ENCODE data around the gene TMEM164. TPM values are rescaled to one million over a fixed set of nuclear protein-coding genes. Genes with fewer than 3 reads are reported as not detected.
A peak's percentile ranks its signal among the peaks of the same experiment; 100 is the strongest.

Gene TMEM164
- total RNA-seq, 1 donor from 2014 or later: 48.3 TPM

- Histone ChIP-seq H3K9me3 (replicated peaks) (no peaks in the 10 kb centered on the region), H3K4me3 (no peak overlapping the region), H3K27ac (replicated peaks) (peak overlapping the region; percentile 79), H3K36me3 (no peaks in the 10 kb centered on the region), H3K27me3 (ENCODE audit: low read depth) (no peaks in the 10 kb centered on the region), H3K4me1 (peaks cover 40% of the 10 kb centered on the region)
- intact Hi-C loops (cut with micrococcal nuclease): no loop called here
- TF ChIP-seq CTCF (IDR thresholded peaks at IDR 0.05; ENCODE audit: borderline replicate concordance): no peak
- no peak for DNase-seq
Observed at GRCh38 chrX:110043506-110043905, 40.6 kb downstream of the TMEM164 start.

GRCh38 chrX:110044346-110045249 lies 41.7 kb downstream of the TMEM164 start:
- Histone ChIP-seq H3K4me3 (no peak overlapping the region), H3K36me3 (no peaks in the 10 kb centered on the region), H3K4me1 (peaks cover 36% of the 10 kb centered on the region), H3K27me3 (ENCODE audit: low read depth) (no peaks in the 10 kb centered on the region), H3K27ac (replicated peaks) (peak overlapping the region; percentile 79), H3K9me3 (replicated peaks) (no peaks in the 10 kb centered on the region)
- intact Hi-C loops (cut with micrococcal nuclease): no loop called here
- no peak for DNase-seq
- TF ChIP-seq CTCF (IDR thresholded peaks at IDR 0.05; ENCODE audit: borderline replicate concordance): no peak

- peaks cover 36% of the 10 kb centered on the region for H3K4me1 ChIP-seq
- H3K36me3 ChIP-seq: no peaks in the 10 kb centered on the region
- H3K9me3 ChIP-seq (replicated peaks): no peaks in the 10 kb centered on the region
- no peak overlapping the region for H3K4me3 ChIP-seq
- H3K27ac ChIP-seq (replicated peaks): peak overlapping the region; percentile 79
- no peaks in the 10 kb centered on the region for H3K27me3 ChIP-seq (ENCODE audit: low read depth)
- intact Hi-C loops (cut with micrococcal nuclease): no loop called here
- DNase-seq: no peak
- TF ChIP-seq CTCF (IDR thresholded peaks at IDR 0.05; ENCODE audit: borderline replicate concordance): no peak
Observed at GRCh38 chrX:110045421-110045820, 42.5 kb downstream of the TMEM164 start.

GRCh38 chrX:110046001-110046400 lies 43.1 kb downstream of the TMEM164 start:
- H3K4me3 ChIP-seq: peak overlapping the region; percentile 29
- peak overlapping the region; percentile 79 for H3K27ac ChIP-seq (replicated peaks)
- H3K36me3 ChIP-seq: no peaks in the 10 kb centered on the region
- TF ChIP-seq CTCF (IDR thresholded peaks at IDR 0.05; ENCODE audit: borderline replicate concordance): peak; percentile 34
- H3K4me1 ChIP-seq: peaks cover 36% of the 10 kb centered on the region
- DNase-seq: no peak
- no peaks in the 10 kb centered on the region for H3K27me3 ChIP-seq (ENCODE audit: low read depth)
- intact Hi-C loops (cut with micrococcal nuclease): no loop called here
- H3K9me3 ChIP-seq (replicated peaks): no peaks in the 10 kb centered on the region

GRCh38 chrX:110046971-110047370 lies 44.1 kb downstream of the TMEM164 start:
- no peak for DNase-seq
- Histone ChIP-seq H3K9me3 (replicated peaks) (no peaks in the 10 kb centered on the region), H3K36me3 (no peaks in the 10 kb centered on the region), H3K4me3 (peak overlapping the region; percentile 29), H3K4me1 (peaks cover 36% of the 10 kb centered on the region), H3K27ac (replicated peaks) (peak overlapping the region; percentile 79), H3K27me3 (ENCODE audit: low read depth) (no peaks in the 10 kb centered on the region)
- no peak for TF ChIP-seq CTCF (IDR thresholded peaks at IDR 0.05; ENCODE audit: borderline replicate concordance)
- intact Hi-C loops (cut with micrococcal nuclease): no loop called here

Measured in left ventricle myocardium inferior (tissue), 1 donor.